ENCODE results near the gene GOLGA6D.
"Not testable (repeated sequence)": the region's sequence is repeated elsewhere in the genome, so short reads cannot be mapped to it uniquely, and the experiment has no call there.

GOLGA6D gene

GRCh38 chr15:75249726-75250125 lies 32.9 kb upstream of the GOLGA6D start:
- TF ChIP-seq, protein P1, sequence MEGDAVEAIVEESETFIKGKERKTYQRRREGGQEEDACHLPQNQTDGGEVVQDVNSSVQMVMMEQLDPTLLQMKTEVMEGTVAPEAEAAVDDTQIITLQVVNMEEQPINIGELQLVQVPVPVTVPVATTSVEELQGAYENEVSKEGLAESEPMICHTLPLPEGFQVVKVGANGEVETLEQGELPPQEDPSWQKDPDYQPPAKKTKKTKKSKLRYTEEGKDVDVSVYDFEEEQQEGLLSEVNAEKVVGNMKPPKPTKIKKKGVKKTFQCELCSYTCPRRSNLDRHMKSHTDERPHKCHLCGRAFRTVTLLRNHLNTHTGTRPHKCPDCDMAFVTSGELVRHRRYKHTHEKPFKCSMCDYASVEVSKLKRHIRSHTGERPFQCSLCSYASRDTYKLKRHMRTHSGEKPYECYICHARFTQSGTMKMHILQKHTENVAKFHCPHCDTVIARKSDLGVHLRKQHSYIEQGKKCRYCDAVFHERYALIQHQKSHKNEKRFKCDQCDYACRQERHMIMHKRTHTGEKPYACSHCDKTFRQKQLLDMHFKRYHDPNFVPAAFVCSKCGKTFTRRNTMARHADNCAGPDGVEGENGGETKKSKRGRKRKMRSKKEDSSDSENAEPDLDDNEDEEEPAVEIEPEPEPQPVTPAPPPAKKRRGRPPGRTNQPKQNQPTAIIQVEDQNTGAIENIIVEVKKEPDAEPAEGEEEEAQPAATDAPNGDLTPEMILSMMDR (IDR thresholded peaks at IDR 0.05; ENCODE audit: low read depth, low read length) = no peak
- DNase-seq (ENCODE audit: extremely low read depth, low read depth) = no peak

GRCh38 chr15:75251343-75251742 lies 31.3 kb upstream of the GOLGA6D start:
- not testable (repeated sequence) for DNase-seq (ENCODE audit: extremely low read depth, low read depth)

- not testable (repeated sequence) for DNase-seq (ENCODE audit: extremely low read depth, low read depth)
Measured at GRCh38 chr15:75252285-75252684, 30.4 kb upstream of the GOLGA6D start.

- not testable (repeated sequence) for DNase-seq (ENCODE audit: extremely low read depth, low read depth)
Measured at GRCh38 chr15:75258034-75258433, 24.6 kb upstream of the GOLGA6D start, which contains the start of gene GOLGA6C. Gene GOLGA6C, plus strand, starts transcription at chr15:75258334. Its CDS starts 265 bp downstream, at chr15:75258599.

- DNase-seq (ENCODE audit: extremely low read depth, low read depth) = not testable (repeated sequence)
Measured at GRCh38 chr15:75258620-75259343, 23.9 kb upstream of the GOLGA6D start.

DNA sequence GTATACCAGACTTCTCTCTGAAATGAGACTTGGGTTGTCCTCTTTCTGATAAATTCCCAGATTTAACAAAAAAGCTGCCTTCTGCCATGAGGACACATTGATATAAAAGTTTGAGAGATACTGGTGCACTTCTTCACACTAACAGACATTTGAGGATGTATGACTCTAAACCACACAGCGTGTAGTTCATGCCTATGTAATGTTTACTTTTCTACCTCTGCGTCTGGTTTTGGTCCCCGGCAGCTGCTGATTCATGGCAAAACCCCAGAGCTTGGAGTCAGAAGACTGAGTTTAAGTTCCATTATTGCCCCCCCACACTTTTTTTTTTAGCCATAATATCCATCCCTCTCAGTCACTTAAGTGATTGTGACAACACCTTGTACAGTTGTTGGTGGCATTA lies 22.8 kb upstream of the GOLGA6D start:
- DNase-seq (ENCODE audit: extremely low read depth, low read depth) = not testable (repeated sequence)

DNA sequence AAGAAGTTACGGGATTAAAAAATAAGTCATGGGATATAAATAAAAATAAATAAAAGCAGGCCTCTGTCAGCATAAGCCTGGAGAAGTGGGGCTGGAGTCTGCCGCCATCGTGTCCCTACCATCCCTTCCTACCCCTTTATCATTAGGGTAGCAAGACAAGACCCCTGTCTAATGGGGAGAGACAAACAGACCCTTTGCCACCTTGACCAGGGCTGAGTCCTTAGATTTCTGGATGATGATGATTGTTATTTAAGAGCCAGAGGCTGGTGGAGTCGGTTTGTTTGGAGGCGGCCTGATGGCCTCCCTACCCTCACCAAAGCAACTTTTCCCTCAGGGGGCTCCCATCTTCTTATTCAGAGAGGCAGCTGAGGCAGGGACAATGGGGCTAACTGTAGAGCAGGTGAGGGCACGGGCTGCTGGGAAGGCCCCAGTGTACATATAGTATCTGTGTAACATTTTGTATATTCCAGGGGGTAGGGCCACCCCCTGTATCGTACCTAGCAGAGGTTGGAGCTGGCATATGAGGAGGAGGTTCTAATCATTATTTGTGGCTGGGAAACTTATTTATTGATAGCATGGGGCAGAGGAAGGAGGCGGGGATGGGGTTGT lies 8.8 kb upstream of the GOLGA6D start:
- DNase-seq (ENCODE audit: extremely low read depth, low read depth) = not testable (repeated sequence)

DNA sequence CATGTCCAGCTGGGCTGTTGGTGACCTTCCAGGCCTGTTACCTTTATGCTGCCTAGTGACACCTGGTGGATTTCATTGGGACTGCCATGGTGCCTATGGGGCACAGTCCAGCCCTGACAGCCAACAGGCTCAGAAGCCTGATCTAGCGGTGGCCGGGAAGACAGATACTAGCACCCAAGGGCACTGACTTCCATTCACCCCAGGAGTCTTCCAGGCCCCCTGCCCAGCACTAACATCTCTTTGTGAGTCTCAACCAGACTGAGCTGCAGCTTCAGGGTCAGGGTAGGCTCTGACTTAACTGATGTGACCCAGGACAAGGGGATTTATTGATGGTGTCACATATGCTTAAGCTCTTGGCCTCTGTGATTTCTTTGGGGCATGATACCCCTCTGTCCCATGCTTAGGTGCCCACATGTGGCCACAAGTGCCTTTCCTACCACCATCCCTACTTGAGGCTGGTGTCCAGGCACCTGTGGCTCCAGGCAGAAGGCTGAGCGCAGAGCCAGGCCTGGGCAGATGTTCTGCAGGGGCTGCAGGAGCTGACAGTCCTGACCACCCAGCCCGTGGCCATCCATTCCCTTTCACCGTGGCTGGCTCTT lies 8.0 kb upstream of the GOLGA6D start:
- TF ChIP-seq, protein P1 (IDR thresholded peaks at IDR 0.05; ENCODE audit: low read depth, low read length) = peak; percentile 32
- not testable (repeated sequence) for DNase-seq (ENCODE audit: extremely low read depth, low read depth)

DNA sequence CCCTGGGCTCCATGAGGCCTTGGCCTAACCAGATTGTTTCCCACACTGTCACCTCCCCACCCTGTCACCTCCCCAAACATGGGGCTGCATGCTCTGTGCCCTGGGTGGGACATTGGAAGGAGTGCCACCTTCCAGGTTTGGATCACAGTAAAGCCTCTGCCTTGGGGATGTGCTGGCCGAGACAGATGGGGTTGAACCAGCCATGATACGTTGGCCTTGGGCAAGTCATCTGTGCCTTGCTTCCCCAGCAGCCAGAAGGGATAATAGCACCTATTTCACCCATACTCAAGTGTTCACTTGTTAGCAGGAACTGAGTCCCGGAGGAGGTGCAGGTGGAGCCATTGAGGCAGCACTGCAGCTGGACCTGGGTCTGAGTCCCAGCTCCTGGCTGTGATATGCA lies 7.0 kb upstream of the GOLGA6D start:
- DNase-seq (ENCODE audit: extremely low read depth, low read depth) = not testable (repeated sequence)

- not testable (repeated sequence) for DNase-seq (ENCODE audit: extremely low read depth, low read depth)
Measured at GRCh38 chr15:75278497-75278896, 4.1 kb upstream of the GOLGA6D start.

DNA sequence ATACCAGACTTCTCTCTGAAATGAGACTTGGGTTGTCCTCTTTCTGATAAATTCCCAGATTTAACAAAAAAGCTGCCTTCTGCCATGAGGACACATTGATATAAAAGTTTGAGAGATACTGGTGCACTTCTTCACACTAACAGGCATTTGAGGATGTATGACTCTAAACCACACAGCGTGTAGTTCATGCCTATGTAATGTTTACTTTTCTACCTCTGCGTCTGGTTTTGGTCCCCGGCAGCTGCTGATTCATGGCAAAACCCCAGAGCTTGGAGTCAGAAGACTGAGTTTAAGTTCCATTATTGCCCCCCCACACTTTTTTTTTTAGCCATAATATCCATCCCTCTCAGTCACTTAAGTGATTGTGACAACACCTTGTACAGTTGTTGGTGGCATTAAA lies 1.5 kb downstream of the GOLGA6D start:
- DNase-seq (ENCODE audit: extremely low read depth, low read depth) = not testable (repeated sequence)

- not testable (repeated sequence) for DNase-seq (ENCODE audit: extremely low read depth, low read depth)
Measured at GRCh38 chr15:75293660-75294059, 11.0 kb downstream of the GOLGA6D start.

- not testable (repeated sequence) for DNase-seq (ENCODE audit: extremely low read depth, low read depth)
Measured at GRCh38 chr15:75298541-75299310, 16.1 kb downstream of the GOLGA6D start.
